Measurements from ENCODE around the gene TGFB1. TPM values are rescaled to one million over a fixed set of nuclear protein-coding genes. Genes with fewer than 3 reads are reported as not detected.
A peak's percentile ranks its signal among the peaks of the same experiment; 100 is the strongest.

Gene TGFB1
- total RNA-seq (2013), result 21.6 TPM
- 100 to 1,000 TPM in 1 of 3 donors, 10 to 100 TPM in 2; 30.6 to 138 (median 42.2) TPM for polyA plus RNA-seq
- polyA minus RNA-seq, result 95.2 and 129 TPM in 2 replicates
- total RNA-seq, result 85.6 to 406 (median 138) reads per million in 11 experiments

DNA sequence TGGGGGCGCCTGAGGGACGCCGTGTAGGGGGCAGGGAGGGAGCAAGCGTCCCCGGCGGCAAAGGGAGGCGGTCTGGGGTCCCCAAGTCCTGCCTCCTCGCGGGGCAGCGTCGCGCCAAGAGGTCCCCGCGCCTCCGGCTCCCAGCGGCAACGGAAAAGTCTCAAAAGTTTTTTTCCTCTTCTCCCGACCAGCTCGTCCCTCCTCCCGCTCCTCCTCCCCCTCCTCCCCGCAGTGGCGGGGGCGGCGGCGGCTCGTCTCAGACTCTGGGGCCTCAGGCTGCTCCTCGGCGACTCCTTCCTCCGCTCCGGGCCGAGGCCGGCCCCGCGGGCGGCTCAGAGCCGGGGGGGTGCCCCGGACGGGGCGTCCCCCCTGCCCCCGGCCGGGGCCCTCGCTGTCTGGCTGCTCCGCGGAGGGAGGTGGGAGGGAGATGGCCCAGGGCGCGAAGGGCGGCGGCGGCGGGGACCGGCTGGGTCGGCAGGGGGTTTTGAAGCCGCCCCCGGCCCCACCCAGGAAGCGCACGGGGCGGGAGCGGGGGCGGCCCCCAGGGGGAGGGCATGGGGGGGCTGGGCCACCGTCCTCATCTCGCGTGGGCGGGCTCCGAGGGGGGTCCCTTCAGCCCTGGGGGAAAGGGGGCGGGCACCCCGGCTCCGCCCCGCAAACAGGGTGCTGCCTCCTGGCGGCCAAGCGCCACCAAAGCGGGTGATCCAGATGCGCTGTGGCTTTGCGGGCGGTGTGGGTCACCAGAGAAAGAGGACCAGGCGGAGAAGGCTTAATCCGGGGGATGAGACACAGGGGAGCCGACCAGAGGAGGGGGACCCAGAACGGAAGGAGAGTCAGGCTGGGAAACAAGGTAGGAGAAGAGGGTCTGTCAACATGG, at the start of gene TGFB1:
Gene TGFB1 (minus strand): TSS at position 457 of the 877 bp plus-strand sequence. CDS start 878 bp downstream, outside the sequence.
- TF ChIP-seq CTCF (IDR thresholded peaks at IDR 0.05), result peak; percentile 93
- H3K4me3 ChIP-seq (replicated peaks in 1 of 3; ENCODE audit: low read depth in 2 of 3, low read length in 3 of 3), result peak within 1 kb of the TSS; percentile 89 to 97 (median 95)
- Mint-ChIP-seq H3K4me3 (peak within 1 kb of the TSS; percentile 94 to 100), H3K4me1 (peaks cover 71% of the 10 kb centered on the region), H3K9me3 (peaks cover 0 to 2% (median 0%) of the 10 kb centered on the region in 7 donors), H3K27ac (peak within 1 kb of the TSS; percentile 91 to 98 (median 96)), H3K27me3 (ENCODE audit: low read depth in 3 of 3) (peaks cover 0 to 1% (median 0%) of the 10 kb centered on the region in 3 donors), H3K36me3 (peaks cover 17 to 37% of the 10 kb centered on the region in 2 donors)
- no peaks in the 10 kb centered on the region for H3K27me3 ChIP-seq (ENCODE audit: control insufficient read depth in 2 of 2, insufficient read depth in 2 of 2, low read length in 2 of 2)
- peak; percentile 88 to 94 (median 94) for DNase-seq
- intact Hi-C loops (cut with micrococcal nuclease), result loop anchor here (5.0 to 10.0 kb wide), 5 partner anchors 36 to 171 kb away; partner anchors contain the start of genes DMAC2 (in 1 of the 2) and HNRNPUL1 (in 1 of the 2)
- H3K79me2 ChIP-seq (ENCODE audit: insufficient read depth, low read length), result peaks cover 59% of the 10 kb centered on the region
- H3K9me3 ChIP-seq (replicated peaks in 1 of 2; ENCODE audit: control insufficient read depth in 1 of 2, insufficient read depth in 1 of 2, low read length in 2 of 2), result no peaks in the 10 kb centered on the region
- peak within 1 kb of the TSS; percentile 56 to 88 for H3K27ac ChIP-seq (ENCODE audit: low read depth in 1 of 2, low read length in 2 of 2)
- under 1% methylated on average over 62 of the region's 78 CpGs for WGBS (ENCODE audit: insufficient coverage)
- H3K9ac ChIP-seq (ENCODE audit: insufficient read depth, low read length, poor library complexity, severe bottlenecking), result peak within 1 kb of the TSS; percentile 93
- H3K4me2 ChIP-seq (replicated peaks; ENCODE audit: extremely low read depth, low read length, poor library complexity, severe bottlenecking), result peak within 1 kb of the TSS; percentile 94
- peaks cover 50% of the 10 kb centered on the region for H4K20me1 ChIP-seq (ENCODE audit: insufficient read depth, low read length)
- peaks cover 0 to 12% of the 10 kb centered on the region in 2 donors for H3K36me3 ChIP-seq (replicated peaks in 1 of 2; ENCODE audit: control insufficient read depth in 1 of 2, insufficient read depth in 2 of 2, low read length in 2 of 2)
- peaks cover 70 to 73% of the 10 kb centered on the region in 2 donors for H3K4me1 ChIP-seq (ENCODE audit: control insufficient read depth in 1 of 2, insufficient read depth in 2 of 2, low read length in 2 of 2)
- H2AFZ ChIP-seq (ENCODE audit: insufficient read depth, low read depth, low read length, poor library complexity, severe bottlenecking), result peak within 1 kb of the TSS; percentile 34

DNA sequence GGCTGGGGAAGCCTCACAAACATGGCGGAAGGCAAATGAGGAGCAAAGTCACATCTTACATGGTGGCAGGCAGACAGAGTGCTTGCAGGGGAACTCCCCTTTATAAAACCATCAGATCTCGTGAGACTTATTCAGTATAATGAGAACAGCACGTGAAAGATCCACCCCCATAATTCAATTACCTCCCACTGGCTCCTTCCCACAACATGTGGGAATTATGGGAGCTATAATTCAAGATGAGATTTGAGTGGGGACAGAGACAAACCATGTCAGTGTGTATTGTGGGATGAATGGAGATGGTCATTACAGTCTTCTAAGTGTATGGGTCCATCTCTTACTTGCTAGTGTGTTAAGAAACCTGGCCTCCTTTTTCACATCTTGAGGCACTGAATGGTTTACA, 48.3 kb upstream of the TGFB1 start:
- H3K9me3 ChIP-seq (replicated peaks in 1 of 2; ENCODE audit: control insufficient read depth in 1 of 2, insufficient read depth in 1 of 2, low read length in 2 of 2), result no peaks in the 10 kb centered on the region
- peaks cover 11 to 26% of the 10 kb centered on the region in 2 donors for H3K36me3 ChIP-seq (replicated peaks in 1 of 2; ENCODE audit: control insufficient read depth in 1 of 2, insufficient read depth in 2 of 2, low read length in 2 of 2)
- Mint-ChIP-seq H3K36me3 (peaks cover 16 to 34% of the 10 kb centered on the region in 2 donors), H3K9me3 (no peaks in the 10 kb centered on the region), H3K27me3 (ENCODE audit: low read depth in 3 of 3) (no peaks in the 10 kb centered on the region), H3K4me1 (peaks cover 44% of the 10 kb centered on the region), H3K4me3 (no peak overlapping the region), H3K27ac (peak overlapping the region in 1 of 7 donors; percentile 26)
- intact Hi-C loops (cut with micrococcal nuclease), result no loop called here
- WGBS (ENCODE audit: insufficient coverage), result no CpG with 5 or more reads among the region's 3 CpGs
- H4K20me1 ChIP-seq (ENCODE audit: insufficient read depth, low read length), result peaks cover 7% of the 10 kb centered on the region
- H3K4me1 ChIP-seq (ENCODE audit: control insufficient read depth in 1 of 2, insufficient read depth in 2 of 2, low read length in 2 of 2), result peaks cover 35 to 36% of the 10 kb centered on the region in 2 donors
- no peak for TF ChIP-seq CTCF (IDR thresholded peaks at IDR 0.05)
- H3K27me3 ChIP-seq (ENCODE audit: control insufficient read depth in 2 of 2, insufficient read depth in 2 of 2, low read length in 2 of 2), result no peaks in the 10 kb centered on the region
- DNase-seq, result no peak
- H3K9ac ChIP-seq (ENCODE audit: insufficient read depth, low read length, poor library complexity, severe bottlenecking), result no peak overlapping the region
- no peak overlapping the region for H2AFZ ChIP-seq (ENCODE audit: insufficient read depth, low read depth, low read length, poor library complexity, severe bottlenecking)
- H3K4me3 ChIP-seq (replicated peaks in 1 of 3; ENCODE audit: low read depth in 2 of 3, low read length in 3 of 3), result no peak overlapping the region
- no peak overlapping the region for H3K27ac ChIP-seq (ENCODE audit: low read depth in 1 of 2, low read length in 2 of 2)
- peaks cover 84% of the 10 kb centered on the region for H3K79me2 ChIP-seq (ENCODE audit: insufficient read depth, low read length)
- H3K4me2 ChIP-seq (replicated peaks; ENCODE audit: extremely low read depth, low read length, poor library complexity, severe bottlenecking), result no peak overlapping the region
